Upper lobe of left lung (tissue), 6 donors: ENCODE results near the gene CREB3L2. TPM values are rescaled to one million over a fixed set of nuclear protein-coding genes. Genes with fewer than 3 reads are reported as not detected.

Source experiments
- ATAC-seq, 2 donors: fragments of 200-7000 bp; cut with Tn5 transposase; one replicate each; pipeline ENCODE4 v1.9.1; 2022; ENCODE audit warnings: mild to moderate bottlenecking in 2 of 2, moderate library complexity in 2 of 2; ENCODE audit not compliant: low FRiP score in 2 of 2
- DNase-seq, 2 donors: peaks; one replicate each; pipeline ENCODE4 v3.0.0-alpha.2; 2019 to 2020
- H3K27ac ChIP-seq, 4 donors: fragments of 200-600 bp; sonication (generic); one replicate each; pipeline ENCODE4 v1.5.1; 2016 to 2019
- H3K27me3 ChIP-seq, 4 donors: fragments of 200-600 bp; sonication (generic); one replicate each; pipeline ENCODE4 v1.5.1; 2017 to 2019
- H3K36me3 ChIP-seq, 4 donors: fragments of 200-600 bp; sonication (generic); one replicate each; pipeline ENCODE4 v1.5.1; 2016 to 2019
- H3K4me1 ChIP-seq, 4 donors: fragments of 200-600 bp; sonication (generic); one replicate each; pipeline ENCODE4 v1.5.1; 2018 to 2019
- H3K4me3 ChIP-seq, 4 donors: fragments of 200-600 bp; sonication (generic); one replicate each; pipeline ENCODE4 v1.5.1; 2017 to 2019; ENCODE audit warnings: mild to moderate bottlenecking in 2 of 4, moderate library complexity in 1 of 4
- H3K9me3 ChIP-seq, 4 donors: fragments of 200-600 bp; sonication (generic); one replicate each; pipeline ENCODE4 v1.5.1; 2018 to 2019
- EP300 ChIP-seq, 4 donors: sonication (generic); formaldehyde crosslinking; IDR thresholded peaks; one replicate each; pipeline ENCODE4 v1.5.1; 2017; ENCODE audit warnings: antibody characterized with exemption in 4 of 4, control low read depth in 2 of 4
- POLR2A ChIP-seq, 4 donors: fragments of 450-650 bp; IDR thresholded peaks; one replicate each; pipeline ENCODE4 v1.5.1; 2016 to 2017; ENCODE audit warnings: antibody characterized with exemption in 4 of 4, mild to moderate bottlenecking in 2 of 4
- POLR2AphosphoS5 ChIP-seq, 2 donors: sonication (generic); formaldehyde crosslinking; IDR thresholded peaks; one replicate each; pipeline ENCODE4 v1.5.1; 2017; ENCODE audit warnings: antibody characterized with exemption in 2 of 2
- WGBS, 2 donors: methylation state at CpG; one replicate each; pipeline ENCODE4 v1.1.5; 2017 to 2018; 5-methylcytosine and 5-hydroxymethylcytosine counted together
- total RNA-seq, 6 donors: library from RNA; depleted of rRNA in 4 of 6; stranded (reverse); fragments of >200 nt in 4 of 6; gene quantifications; one replicate each; pipeline versions ENCODE4 v1.1.0 to v1.2.1, GENCODE V29; 2016 to 2021
- TF ChIP-seq, protein P1 (sequence below), 6 experiments: fragments of 450-650 bp in 4 of 6; fragments of 200-600 bp in 2 of 6; sonication (generic) in 2 of 6; IDR thresholded peaks; one replicate each; pipeline ENCODE4 v1.5.1; 2016 to 2019; ENCODE audit warnings: antibody characterized with exemption in 6 of 6
- donor health status: DM: no; HTN: no; CAD: no; lungs with moderate emphysema.
- donor health status: DM: no; HTN: yes; CAD: no; lungs with severe emphysema.

CREB3L2 gene
- total RNA-seq, 6 donors from 2014 or later = 26.9 to 73.5 (median 34.2) TPM

GRCh38 chr7:137987563-137987962 lies 14.3 kb downstream of the CREB3L2 start:
- ATAC-seq (no peak), DNase-seq (no peak)
- H3K27ac ChIP-seq = peak overlapping the region in 3 of 4 donors; percentile 3 to 63 (median 58)
- H3K9me3 ChIP-seq = no peaks in the 10 kb centered on the region
- no peaks in the 10 kb centered on the region for H3K27me3 ChIP-seq
- TF ChIP-seq EP300 (IDR thresholded peaks at IDR 0.05) = no peak
- TF ChIP-seq, protein P1, sequence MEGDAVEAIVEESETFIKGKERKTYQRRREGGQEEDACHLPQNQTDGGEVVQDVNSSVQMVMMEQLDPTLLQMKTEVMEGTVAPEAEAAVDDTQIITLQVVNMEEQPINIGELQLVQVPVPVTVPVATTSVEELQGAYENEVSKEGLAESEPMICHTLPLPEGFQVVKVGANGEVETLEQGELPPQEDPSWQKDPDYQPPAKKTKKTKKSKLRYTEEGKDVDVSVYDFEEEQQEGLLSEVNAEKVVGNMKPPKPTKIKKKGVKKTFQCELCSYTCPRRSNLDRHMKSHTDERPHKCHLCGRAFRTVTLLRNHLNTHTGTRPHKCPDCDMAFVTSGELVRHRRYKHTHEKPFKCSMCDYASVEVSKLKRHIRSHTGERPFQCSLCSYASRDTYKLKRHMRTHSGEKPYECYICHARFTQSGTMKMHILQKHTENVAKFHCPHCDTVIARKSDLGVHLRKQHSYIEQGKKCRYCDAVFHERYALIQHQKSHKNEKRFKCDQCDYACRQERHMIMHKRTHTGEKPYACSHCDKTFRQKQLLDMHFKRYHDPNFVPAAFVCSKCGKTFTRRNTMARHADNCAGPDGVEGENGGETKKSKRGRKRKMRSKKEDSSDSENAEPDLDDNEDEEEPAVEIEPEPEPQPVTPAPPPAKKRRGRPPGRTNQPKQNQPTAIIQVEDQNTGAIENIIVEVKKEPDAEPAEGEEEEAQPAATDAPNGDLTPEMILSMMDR (IDR thresholded peaks at IDR 0.05) = no peak
- no peak overlapping the region for H3K4me3 ChIP-seq
- peaks cover 33 to 62% (median 53%) of the 10 kb centered on the region in 4 donors for H3K4me1 ChIP-seq
- H3K36me3 ChIP-seq = no peaks in the 10 kb centered on the region
- 87 to 88% methylated on average over 5 of the region's 5 CpGs for WGBS, 2 donors

DNA sequence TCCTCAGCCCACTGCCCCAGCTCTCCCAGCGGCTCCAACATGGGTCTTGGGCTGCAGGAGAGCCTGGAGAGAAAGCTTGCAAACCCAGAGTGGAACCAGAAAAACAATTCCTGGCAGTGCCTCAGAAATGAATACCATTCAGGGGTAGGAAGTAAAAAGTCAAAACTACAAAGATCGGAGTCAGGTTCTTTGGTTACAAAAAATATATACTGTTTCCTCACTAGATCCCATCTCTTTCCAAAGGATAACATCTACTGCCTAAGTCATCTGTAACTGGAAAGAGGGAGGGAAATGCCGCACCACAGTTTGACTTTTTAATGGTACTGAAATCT lies 14.9 kb downstream of the CREB3L2 start:
- Histone ChIP-seq H3K4me3 (no peak overlapping the region), H3K9me3 (no peaks in the 10 kb centered on the region), H3K27me3 (no peaks in the 10 kb centered on the region), H3K4me1 (peaks cover 28 to 59% (median 50%) of the 10 kb centered on the region in 4 donors), H3K36me3 (no peaks in the 10 kb centered on the region), H3K27ac (peak overlapping the region; percentile 3 to 63 (median 52))
- DNase-seq = peak in 1 of 2 donors; percentile 22
- TF ChIP-seq POLR2AphosphoS5 (IDR thresholded peaks at IDR 0.05) (no peak), EP300 (IDR thresholded peaks at IDR 0.05) (no peak), POLR2A (IDR thresholded peaks at IDR 0.05) (no peak)
- TF ChIP-seq, protein P1 (IDR thresholded peaks at IDR 0.05) = no peak
- ATAC-seq = no peak
- WGBS, 2 donors = 72 to 89% methylated on average over 3 of the region's 3 CpGs

- Histone ChIP-seq H3K27me3 (no peaks in the 10 kb centered on the region), H3K36me3 (no peaks in the 10 kb centered on the region), H3K27ac (peak overlapping the region; percentile 3 to 63 (median 52)), H3K4me3 (no peak overlapping the region), H3K4me1 (peaks cover 32 to 64% (median 55%) of the 10 kb centered on the region in 4 donors), H3K9me3 (no peaks in the 10 kb centered on the region)
- TF ChIP-seq POLR2A (IDR thresholded peaks at IDR 0.05) (no peak), EP300 (IDR thresholded peaks at IDR 0.05) (no peak)
- 52 to 68% methylated on average over 13 to 14 of the region's 14 CpGs for WGBS, 2 donors
- peak; percentile 41 to 78 for ATAC-seq
- DNase-seq = no peak
Measured at GRCh38 chr7:137986252-137987017, 15.5 kb downstream of the CREB3L2 start.

DNA sequence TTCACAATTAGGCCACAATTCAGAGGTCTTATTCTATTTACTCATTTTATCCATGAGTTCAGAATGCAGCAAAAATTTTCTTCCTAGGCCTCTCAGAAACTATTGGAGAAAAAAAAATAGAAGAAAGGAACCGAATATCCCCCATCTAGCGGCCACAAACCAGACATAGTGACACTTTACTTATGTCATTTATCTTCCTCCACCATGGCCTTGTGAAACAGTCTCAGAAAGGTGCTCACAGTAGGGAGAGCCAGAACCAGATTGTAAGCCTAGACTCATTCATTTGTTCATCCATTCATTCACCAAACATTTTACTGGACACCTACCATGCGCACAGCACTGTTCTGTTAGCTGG lies 16.0 kb downstream of the CREB3L2 start:
- ATAC-seq = no peak
- no peaks in the 10 kb centered on the region for H3K9me3 ChIP-seq
- peak overlapping the region in 2 of 4 donors; percentile 58 to 63 for H3K27ac ChIP-seq
- peaks cover 32 to 67% (median 57%) of the 10 kb centered on the region in 4 donors for H3K4me1 ChIP-seq
- DNase-seq = no peak
- TF ChIP-seq, protein P1 (IDR thresholded peaks at IDR 0.05) = no peak
- TF ChIP-seq POLR2AphosphoS5 (IDR thresholded peaks at IDR 0.05) = no peak
- no peak for TF ChIP-seq EP300 (IDR thresholded peaks at IDR 0.05)
- TF ChIP-seq POLR2A (IDR thresholded peaks at IDR 0.05) = no peak
- no peak overlapping the region for H3K4me3 ChIP-seq
- WGBS, 2 donors = 88 to 95% methylated on average over 3 of the region's 3 CpGs
- H3K27me3 ChIP-seq = no peaks in the 10 kb centered on the region
- no peaks in the 10 kb centered on the region for H3K36me3 ChIP-seq

GRCh38 chr7:137985253-137985896 lies 16.5 kb downstream of the CREB3L2 start:
- Histone ChIP-seq H3K27ac (peak overlapping the region in 2 of 4 donors; percentile 45 to 58), H3K9me3 (no peaks in the 10 kb centered on the region), H3K4me1 (peaks cover 34 to 66% (median 58%) of the 10 kb centered on the region in 4 donors), H3K27me3 (no peaks in the 10 kb centered on the region), H3K36me3 (no peaks in the 10 kb centered on the region), H3K4me3 (no peak overlapping the region)
- no peak for ATAC-seq
- DNase-seq = no peak
- TF ChIP-seq, protein P1 (IDR thresholded peaks at IDR 0.05) = no peak
- TF ChIP-seq POLR2AphosphoS5 (IDR thresholded peaks at IDR 0.05) (no peak), POLR2A (IDR thresholded peaks at IDR 0.05) (no peak), EP300 (IDR thresholded peaks at IDR 0.05) (peak in 1 of 4 donors; percentile 80)
- 73 to 74% methylated on average over 8 of the region's 8 CpGs for WGBS, 2 donors
